HepG2 (cell line): ENCODE data around the gene ZBTB46. TPM values are rescaled to one million over a fixed set of nuclear protein-coding genes. Genes with fewer than 3 reads are reported as not detected.
A peak's percentile ranks its signal among the peaks of the same experiment; 100 is the strongest.

Experiments
- CHD2 ChIP-seq: IDR thresholded peaks from 2 replicates; pipeline ENCODE4 v1.6.1; 2011; ENCODE audit warnings: low read depth, low read length, improper control_type of control experiment
- EEA1 ChIP-seq: sonication (generic); formaldehyde crosslinking; IDR thresholded peaks from 2 replicates; pipeline ENCODE4 v1.5.1; 2020; ENCODE audit warnings: mild to moderate bottlenecking, missing genetic modification reagents, borderline replicate concordance
- NPAS2 ChIP-seq: sonication (generic); formaldehyde crosslinking; IDR thresholded peaks from 2 replicates; pipeline ENCODE4 v1.8.0; 2022; ENCODE audit warnings: mild to moderate bottlenecking, missing genetic modification reagents, borderline replicate concordance
- PAX8 ChIP-seq: sonication (generic); formaldehyde crosslinking; IDR thresholded peaks from 2 replicates; pipeline ENCODE4 v1.8.0; 2022; ENCODE audit warnings: mild to moderate bottlenecking, missing genetic modification reagents, borderline replicate concordance
- PRPF4 ChIP-seq: fragments of 200-400 bp; formaldehyde crosslinking; IDR thresholded peaks from 2 replicates; pipeline ENCODE4 v1.6.1; 2016; ENCODE audit warnings: low read length, low read depth; ENCODE audit not compliant: poor library complexity, severe bottlenecking
- SSRP1 ChIP-seq: IDR thresholded peaks from 2 replicates; pipeline ENCODE4 v1.6.1; 2016; ENCODE audit warnings: control low read depth
- TAF15 ChIP-seq: fragments of 200-400 bp; formaldehyde crosslinking; IDR thresholded peaks from one replicate; pipeline ENCODE4 v1.6.1; 2018; ENCODE audit warnings: mild to moderate bottlenecking, low read depth, low read length; ENCODE audit not compliant: poor library complexity, severe bottlenecking
- ZBTB38 ChIP-seq: sonication (generic); formaldehyde crosslinking; IDR thresholded peaks from 2 replicates; pipeline ENCODE4 v1.5.1; 2020; ENCODE audit warnings: mild to moderate bottlenecking, missing genetic modification reagents
- ZNF563 ChIP-seq: sonication (generic); formaldehyde crosslinking; IDR thresholded peaks from 2 replicates; pipeline ENCODE4 v1.8.0; 2022; ENCODE audit warnings: mild to moderate bottlenecking, moderate library complexity, missing genetic modification reagents
- ZNF788 ChIP-seq: sonication (generic); formaldehyde crosslinking; IDR thresholded peaks from 2 replicates; pipeline ENCODE4 v1.5.0; 2020; ENCODE audit warnings: mild to moderate bottlenecking, missing genetic modification reagents, borderline replicate concordance
- polyA plus RNA-seq, 8 experiments: library from polyadenylated mRNA; depleted of rRNA in 3 of 8; stranded (reverse) in 7 of 8; unstranded in 1 of 8; fragments of >200 nt; fragmentation: Illumina TruSeq in 4 of 8; extraction: Trizol in 4 of 8; gene quantifications; 2 replicates each; pipeline versions ENCODE4 v1.2.1 to v1.2.3, GENCODE V29; 2011 to 2016; ENCODE audit warnings: low read depth in 4 of 8, missing spikeins in 1 of 8, mixed read lengths in 1 of 8; ENCODE audit not compliant: insufficient read depth in 1 of 8
- total RNA-seq, 5 experiments: library from RNA; depleted of rRNA; stranded (reverse); fragments of >200 nt; fragmentation: Illumina TruSeq; extraction: Trizol; gene quantifications; 2 replicates each; pipeline ENCODE4 v1.2.3, GENCODE V29; 2016; ENCODE audit warnings: low read depth in 1 of 5
- TF ChIP-seq, protein P1 (sequence below): sonication (generic); formaldehyde crosslinking; IDR thresholded peaks from 2 replicates; pipeline ENCODE4 v1.4.0; 2020; ENCODE audit warnings: mild to moderate bottlenecking, missing genetic modification reagents
- TF ChIP-seq, protein P2 (sequence below): sonication (generic); formaldehyde crosslinking; IDR thresholded peaks from 2 replicates; pipeline ENCODE4 v1.4.0; 2020; ENCODE audit warnings: missing genetic modification reagents
- TF ChIP-seq, protein P3 (sequence below): sonication (generic); formaldehyde crosslinking; IDR thresholded peaks from 2 replicates; pipeline ENCODE4 v1.5.1; 2020; ENCODE audit warnings: mild to moderate bottlenecking, missing genetic modification reagents, moderate library complexity

Gene ZBTB46
- total and polyA plus RNA-seq, 2 of the 13 experiments (the other 11 are each of a cell fraction or from before 2014, with no cell fraction given), result 1.6 to 13.5 TPM

DNA sequence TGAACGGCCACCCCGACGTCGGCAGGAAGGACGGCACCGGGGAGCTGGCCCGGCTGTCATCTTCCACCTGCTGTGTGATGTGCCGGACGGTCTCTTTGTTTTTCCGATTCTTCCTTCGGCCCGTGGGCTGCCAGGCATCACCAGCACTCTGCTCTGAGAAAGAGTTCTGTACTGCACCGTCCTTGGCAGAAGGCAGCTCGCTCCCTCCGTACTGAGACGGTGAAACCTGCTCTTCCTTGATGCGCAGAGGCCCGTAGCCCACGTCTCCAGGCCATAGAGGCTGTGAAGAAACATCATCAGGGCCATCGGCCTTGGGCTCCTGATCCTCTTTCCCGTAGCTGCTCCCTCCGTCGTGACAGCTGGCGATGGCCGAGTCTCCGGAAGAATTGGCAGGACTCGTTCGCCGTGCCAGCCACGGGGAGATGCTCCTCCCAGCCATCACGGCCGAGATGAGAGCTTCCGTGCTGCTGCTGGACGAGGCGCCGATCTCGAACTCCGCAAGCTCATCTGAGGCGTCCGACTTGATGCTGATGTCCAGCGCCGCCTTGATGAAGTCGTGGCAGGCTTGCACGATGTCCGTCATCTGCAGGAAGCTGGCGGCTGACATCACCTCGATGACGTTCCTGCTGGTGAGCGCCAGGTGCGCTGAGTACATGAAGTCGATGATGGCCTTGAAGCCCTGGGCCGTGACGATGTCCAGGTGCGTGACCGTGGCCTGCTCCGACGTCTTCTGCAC, 41.1 kb downstream of the ZBTB46 start (continued):
- peak; percentile 83 for TF ChIP-seq ZBTB38 (CRISPR knock-in tag)
- TF ChIP-seq, protein P1, sequence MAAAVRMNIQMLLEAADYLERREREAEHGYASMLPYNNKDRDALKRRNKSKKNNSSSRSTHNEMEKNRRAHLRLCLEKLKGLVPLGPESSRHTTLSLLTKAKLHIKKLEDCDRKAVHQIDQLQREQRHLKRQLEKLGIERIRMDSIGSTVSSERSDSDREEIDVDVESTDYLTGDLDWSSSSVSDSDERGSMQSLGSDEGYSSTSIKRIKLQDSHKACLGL (CRISPR knock-in tag), result peak; percentile 9; the same call in 1 of the 2 replicates
- no peak for TF ChIP-seq CHD2
- TF ChIP-seq, protein P2, sequence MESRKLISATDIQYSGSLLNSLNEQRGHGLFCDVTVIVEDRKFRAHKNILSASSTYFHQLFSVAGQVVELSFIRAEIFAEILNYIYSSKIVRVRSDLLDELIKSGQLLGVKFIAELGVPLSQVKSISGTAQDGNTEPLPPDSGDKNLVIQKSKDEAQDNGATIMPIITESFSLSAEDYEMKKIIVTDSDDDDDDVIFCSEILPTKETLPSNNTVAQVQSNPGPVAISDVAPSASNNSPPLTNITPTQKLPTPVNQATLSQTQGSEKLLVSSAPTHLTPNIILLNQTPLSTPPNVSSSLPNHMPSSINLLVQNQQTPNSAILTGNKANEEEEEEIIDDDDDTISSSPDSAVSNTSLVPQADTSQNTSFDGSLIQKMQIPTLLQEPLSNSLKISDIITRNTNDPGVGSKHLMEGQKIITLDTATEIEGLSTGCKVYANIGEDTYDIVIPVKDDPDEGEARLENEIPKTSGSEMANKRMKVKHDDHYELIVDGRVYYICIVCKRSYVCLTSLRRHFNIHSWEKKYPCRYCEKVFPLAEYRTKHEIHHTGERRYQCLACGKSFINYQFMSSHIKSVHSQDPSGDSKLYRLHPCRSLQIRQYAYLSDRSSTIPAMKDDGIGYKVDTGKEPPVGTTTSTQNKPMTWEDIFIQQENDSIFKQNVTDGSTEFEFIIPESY (CRISPR knock-in tag), result peak; percentile 8; the same call in 1 of the 2 replicates
- TF ChIP-seq EEA1 (CRISPR knock-in tag), result no peak
- 0 out of 2 replicates have a peak, but pooled peaks have one; percentile 11 for TF ChIP-seq ZNF563 (CRISPR knock-in tag)
- peak; percentile 60 for TF ChIP-seq PRPF4
- TF ChIP-seq SSRP1 (CRISPR knock-in tag), result no peak
- TF ChIP-seq TAF15, result no peak
- 0 out of 2 replicates have a peak, but pooled peaks have one; percentile 38 for TF ChIP-seq ZNF788 (CRISPR knock-in tag)
- no peak for TF ChIP-seq PAX8 (CRISPR knock-in tag)
- TF ChIP-seq, protein P3, sequence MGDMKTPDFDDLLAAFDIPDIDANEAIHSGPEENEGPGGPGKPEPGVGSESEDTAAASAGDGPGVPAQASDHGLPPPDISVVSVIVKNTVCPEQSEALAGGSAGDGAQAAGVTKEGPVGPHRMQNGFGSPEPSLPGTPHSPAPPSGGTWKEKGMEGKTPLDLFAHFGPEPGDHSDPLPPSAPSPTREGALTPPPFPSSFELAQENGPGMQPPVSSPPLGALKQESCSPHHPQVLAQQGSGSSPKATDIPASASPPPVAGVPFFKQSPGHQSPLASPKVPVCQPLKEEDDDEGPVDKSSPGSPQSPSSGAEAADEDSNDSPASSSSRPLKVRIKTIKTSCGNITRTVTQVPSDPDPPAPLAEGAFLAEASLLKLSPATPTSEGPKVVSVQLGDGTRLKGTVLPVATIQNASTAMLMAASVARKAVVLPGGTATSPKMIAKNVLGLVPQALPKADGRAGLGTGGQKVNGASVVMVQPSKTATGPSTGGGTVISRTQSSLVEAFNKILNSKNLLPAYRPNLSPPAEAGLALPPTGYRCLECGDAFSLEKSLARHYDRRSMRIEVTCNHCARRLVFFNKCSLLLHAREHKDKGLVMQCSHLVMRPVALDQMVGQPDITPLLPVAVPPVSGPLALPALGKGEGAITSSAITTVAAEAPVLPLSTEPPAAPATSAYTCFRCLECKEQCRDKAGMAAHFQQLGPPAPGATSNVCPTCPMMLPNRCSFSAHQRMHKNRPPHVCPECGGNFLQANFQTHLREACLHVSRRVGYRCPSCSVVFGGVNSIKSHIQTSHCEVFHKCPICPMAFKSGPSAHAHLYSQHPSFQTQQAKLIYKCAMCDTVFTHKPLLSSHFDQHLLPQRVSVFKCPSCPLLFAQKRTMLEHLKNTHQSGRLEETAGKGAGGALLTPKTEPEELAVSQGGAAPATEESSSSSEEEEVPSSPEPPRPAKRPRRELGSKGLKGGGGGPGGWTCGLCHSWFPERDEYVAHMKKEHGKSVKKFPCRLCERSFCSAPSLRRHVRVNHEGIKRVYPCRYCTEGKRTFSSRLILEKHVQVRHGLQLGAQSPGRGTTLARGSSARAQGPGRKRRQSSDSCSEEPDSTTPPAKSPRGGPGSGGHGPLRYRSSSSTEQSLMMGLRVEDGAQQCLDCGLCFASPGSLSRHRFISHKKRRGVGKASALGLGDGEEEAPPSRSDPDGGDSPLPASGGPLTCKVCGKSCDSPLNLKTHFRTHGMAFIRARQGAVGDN (CRISPR knock-in tag), result peak; percentile 14
- no peak for TF ChIP-seq NPAS2 (CRISPR knock-in tag)
- TF ChIP-seq, all 625 proteins: peak for 15
